HepG2 (cell line): ENCODE results near the gene CD7. TPM values are rescaled to one million over a fixed set of nuclear protein-coding genes. Genes with fewer than 3 reads are reported as not detected.

Experiments used
- CEBPG ChIP-seq: IDR thresholded peaks from 2 replicates; pipeline ENCODE4 v1.6.1; 2016
- FOSL1 ChIP-seq: sonication (generic); formaldehyde crosslinking; IDR thresholded peaks from 2 replicates; pipeline ENCODE4 v1.9.0; 2021; ENCODE audit warnings: missing genetic modification reagents, borderline replicate concordance
- FOXA1 ChIP-seq, 2 experiments: fragments of 450-650 bp in 1 of 2; sonication (generic) in 1 of 2; formaldehyde crosslinking in 1 of 2; IDR thresholded peaks; 2 replicates each; pipeline versions ENCODE4 v1.4.0 to v1.6.1; 2016 to 2020; ENCODE audit warnings: missing genetic modification reagents in 1 of 2
- GABPA ChIP-seq, 2 experiments: IDR thresholded peaks; 2 replicates each; pipeline ENCODE4 v1.6.1; 2011 to 2016; ENCODE audit warnings: low read depth in 2 of 2, low read length in 1 of 2, missing biosample characterization in 1 of 2, missing genetic modification characterization in 1 of 2
- GTF3A ChIP-seq: sonication (generic); formaldehyde crosslinking; conservative IDR thresholded peaks from 2 replicates; pipeline ENCODE4 v1.4.0; 2020; ENCODE audit warnings: mild to moderate bottlenecking, missing genetic modification reagents
- HNF4G ChIP-seq, 2 experiments: sonication (generic) in 1 of 2; formaldehyde crosslinking in 1 of 2; IDR thresholded peaks; 2 replicates each; pipeline versions ENCODE4 v1.4.0 to v1.6.1; 2011 to 2020; ENCODE audit warnings: borderline replicate concordance in 2 of 2, low read depth in 2 of 2, mild to moderate bottlenecking in 2 of 2, low read length in 1 of 2, missing genetic modification reagents in 1 of 2, moderate library complexity in 1 of 2
- NFAT5 ChIP-seq: sonication (generic); formaldehyde crosslinking; IDR thresholded peaks from 2 replicates; pipeline ENCODE4 v1.4.0; 2020; ENCODE audit warnings: missing genetic modification reagents
- POLR2A ChIP-seq, 2 experiments: IDR thresholded peaks; 2 replicates each; pipeline ENCODE4 v1.6.1; 2011; ENCODE audit warnings: low read depth in 2 of 2, low read length in 2 of 2, mild to moderate bottlenecking in 1 of 2, moderate library complexity in 1 of 2; ENCODE audit not compliant: insufficient read depth in 1 of 2
- RFXANK ChIP-seq: IDR thresholded peaks from 2 replicates; pipeline ENCODE4 v1.6.1; 2016
- STAT5B ChIP-seq: sonication (generic); formaldehyde crosslinking; IDR thresholded peaks from 2 replicates; pipeline ENCODE4 v1.4.0; 2020; ENCODE audit warnings: missing genetic modification reagents
- ZBTB14 ChIP-seq: sonication (generic); formaldehyde crosslinking; IDR thresholded peaks from 2 replicates; pipeline ENCODE4 v1.4.0; 2020; ENCODE audit warnings: missing genetic modification reagents
- ZBTB34 ChIP-seq: sonication (generic); formaldehyde crosslinking; IDR thresholded peaks from 2 replicates; pipeline ENCODE4 v1.8.0; 2022; ENCODE audit warnings: mild to moderate bottlenecking, missing genetic modification reagents
- ZFP82 ChIP-seq: sonication (generic); formaldehyde crosslinking; IDR thresholded peaks from 2 replicates; pipeline ENCODE4 v1.5.1; 2020; ENCODE audit warnings: mild to moderate bottlenecking, missing genetic modification reagents, borderline replicate concordance
- ZNF263 ChIP-seq: sonication (generic); formaldehyde crosslinking; IDR thresholded peaks from 2 replicates; pipeline ENCODE4 v1.4.0; 2020; ENCODE audit warnings: missing genetic modification reagents
- ZNF280B ChIP-seq: sonication (generic); formaldehyde crosslinking; IDR thresholded peaks from 2 replicates; pipeline ENCODE4 v1.5.0; 2020; ENCODE audit warnings: missing genetic modification reagents, mild to moderate bottlenecking, borderline replicate concordance
- ZNF329 ChIP-seq: sonication (generic); formaldehyde crosslinking; IDR thresholded peaks from 2 replicates; pipeline ENCODE4 v1.9.0; 2021; ENCODE audit warnings: low read depth, mild to moderate bottlenecking, missing genetic modification reagents
- ZNF704 ChIP-seq: sonication (generic); formaldehyde crosslinking; IDR thresholded peaks from 2 replicates; pipeline ENCODE4 v1.8.1; 2023; ENCODE audit warnings: mild to moderate bottlenecking, inconsistent platforms, moderate library complexity, missing genetic modification reagents, borderline replicate concordance
- polyA plus RNA-seq, 8 experiments: library from polyadenylated mRNA; depleted of rRNA in 3 of 8; stranded (reverse) in 7 of 8; unstranded in 1 of 8; fragments of >200 nt; fragmentation: Illumina TruSeq in 4 of 8; extraction: Trizol in 4 of 8; gene quantifications; 2 replicates each; pipeline versions ENCODE4 v1.2.1 to v1.2.3, GENCODE V29; 2011 to 2016; ENCODE audit warnings: low read depth in 4 of 8, missing spikeins in 1 of 8, mixed read lengths in 1 of 8; ENCODE audit not compliant: insufficient read depth in 1 of 8
- total RNA-seq, 5 experiments: library from RNA; depleted of rRNA; stranded (reverse); fragments of >200 nt; fragmentation: Illumina TruSeq; extraction: Trizol; gene quantifications; 2 replicates each; pipeline ENCODE4 v1.2.3, GENCODE V29; 2016; ENCODE audit warnings: low read depth in 1 of 5

The CD7 gene
- total and polyA plus RNA-seq, 2 of the 13 experiments (the other 11 are each of a cell fraction or from before 2014, with no cell fraction given): 67.6 to 76.4 TPM

- no peak for TF ChIP-seq ZBTB14 (CRISPR knock-in tag)
- no peak for TF ChIP-seq FOSL1 (CRISPR knock-in tag)
- no peak for TF ChIP-seq CEBPG (CRISPR knock-in tag)
- 0 out of 2 replicates have a peak, but pooled peaks have one; percentile 50 for TF ChIP-seq ZNF704
- TF ChIP-seq ZBTB34 (CRISPR knock-in tag): 0 out of 2 replicates have a peak, but pooled peaks have one; percentile 42
- TF ChIP-seq GTF3A (CRISPR knock-in tag): no peak
- TF ChIP-seq ZNF263 (CRISPR knock-in tag): peak; percentile 33; the same call in 1 of the 2 replicates
- no peak for TF ChIP-seq POLR2A (IDR thresholded peaks at IDR 0.05; ENCODE audit: insufficient read depth in 1 of 2, low read depth in 2 of 2, low read length in 2 of 2)
- TF ChIP-seq NFAT5: no peak
- peak; percentile 60; the same call in 1 of the 2 replicates for TF ChIP-seq ZNF280B
- no peak for TF ChIP-seq FOXA1 (IDR thresholded peaks at IDR 0.05)
- TF ChIP-seq FOXA1 (CRISPR knock-in tag; IDR thresholded peaks at IDR 0.05): peak; percentile 62
- no peak for TF ChIP-seq STAT5B (CRISPR knock-in tag)
- TF ChIP-seq ZNF329 (CRISPR knock-in tag): no peak
- TF ChIP-seq RFXANK (CRISPR knock-in tag): no peak
- no peak for TF ChIP-seq GABPA (IDR thresholded peaks at IDR 0.05; ENCODE audit: low read depth, low read length)
- TF ChIP-seq GABPA (CRISPR knock-in tag; IDR thresholded peaks at IDR 0.05; ENCODE audit: low read depth): no peak
- TF ChIP-seq HNF4G (IDR thresholded peaks at IDR 0.05; ENCODE audit: borderline replicate concordance, low read depth, low read length): no peak
- TF ChIP-seq HNF4G (CRISPR knock-in tag; IDR thresholded peaks at IDR 0.05; ENCODE audit: borderline replicate concordance, low read depth): no peak
- no peak for TF ChIP-seq ZFP82
Observed at GRCh38 chr17:82344175-82344907, 26.9 kb upstream of the CD7 start (continued).
